ENCODE measurements around the gene MPHOSPH6.

DNA sequence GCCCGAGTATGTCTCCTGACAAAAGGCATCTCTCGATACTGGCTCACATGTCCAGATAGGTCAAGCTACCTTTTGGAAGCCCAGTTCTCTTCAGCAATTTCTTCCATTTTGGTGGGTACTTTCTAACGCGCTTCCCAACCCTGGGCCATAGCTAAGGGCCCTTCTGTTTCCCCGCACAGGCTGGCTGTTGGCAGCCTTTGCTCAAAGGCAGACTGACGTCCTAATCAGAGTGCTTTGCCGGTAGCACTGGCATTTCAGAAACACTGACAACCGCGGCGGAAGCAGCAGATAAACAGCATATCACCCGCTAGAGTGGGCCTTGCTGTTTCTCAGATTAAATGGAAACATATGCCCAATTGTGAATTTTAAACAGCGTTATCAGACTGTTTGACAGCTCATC lies 49.3 kb upstream of the MPHOSPH6 start:
- TF ChIP-seq, protein P1, sequence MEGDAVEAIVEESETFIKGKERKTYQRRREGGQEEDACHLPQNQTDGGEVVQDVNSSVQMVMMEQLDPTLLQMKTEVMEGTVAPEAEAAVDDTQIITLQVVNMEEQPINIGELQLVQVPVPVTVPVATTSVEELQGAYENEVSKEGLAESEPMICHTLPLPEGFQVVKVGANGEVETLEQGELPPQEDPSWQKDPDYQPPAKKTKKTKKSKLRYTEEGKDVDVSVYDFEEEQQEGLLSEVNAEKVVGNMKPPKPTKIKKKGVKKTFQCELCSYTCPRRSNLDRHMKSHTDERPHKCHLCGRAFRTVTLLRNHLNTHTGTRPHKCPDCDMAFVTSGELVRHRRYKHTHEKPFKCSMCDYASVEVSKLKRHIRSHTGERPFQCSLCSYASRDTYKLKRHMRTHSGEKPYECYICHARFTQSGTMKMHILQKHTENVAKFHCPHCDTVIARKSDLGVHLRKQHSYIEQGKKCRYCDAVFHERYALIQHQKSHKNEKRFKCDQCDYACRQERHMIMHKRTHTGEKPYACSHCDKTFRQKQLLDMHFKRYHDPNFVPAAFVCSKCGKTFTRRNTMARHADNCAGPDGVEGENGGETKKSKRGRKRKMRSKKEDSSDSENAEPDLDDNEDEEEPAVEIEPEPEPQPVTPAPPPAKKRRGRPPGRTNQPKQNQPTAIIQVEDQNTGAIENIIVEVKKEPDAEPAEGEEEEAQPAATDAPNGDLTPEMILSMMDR (IDR thresholded peaks at IDR 0.05): no peak
- no peak for TF ChIP-seq POLR2AphosphoS5 (IDR thresholded peaks at IDR 0.05)
- TF ChIP-seq POLR2A (IDR thresholded peaks at IDR 0.05): no peak
